Head of caudate nucleus (tissue), 42 donors: ENCODE measurements around the gene BOD1L1.

Experiments
- DNase-seq, 42 donors: peaks; one replicate each; pipeline versions ENCODE4 v3.0.0 to v3.0.0-alpha.2; 2020 to 2021; ENCODE audit warnings: mixed read lengths in 7 of 42
- intact Hi-C: fragments of 100-400 bp; cut with DNase I; formaldehyde crosslinking; loops from one replicate; pipeline ENCODE4 v1.15.0; 2022

Gene BOD1L1

DNA sequence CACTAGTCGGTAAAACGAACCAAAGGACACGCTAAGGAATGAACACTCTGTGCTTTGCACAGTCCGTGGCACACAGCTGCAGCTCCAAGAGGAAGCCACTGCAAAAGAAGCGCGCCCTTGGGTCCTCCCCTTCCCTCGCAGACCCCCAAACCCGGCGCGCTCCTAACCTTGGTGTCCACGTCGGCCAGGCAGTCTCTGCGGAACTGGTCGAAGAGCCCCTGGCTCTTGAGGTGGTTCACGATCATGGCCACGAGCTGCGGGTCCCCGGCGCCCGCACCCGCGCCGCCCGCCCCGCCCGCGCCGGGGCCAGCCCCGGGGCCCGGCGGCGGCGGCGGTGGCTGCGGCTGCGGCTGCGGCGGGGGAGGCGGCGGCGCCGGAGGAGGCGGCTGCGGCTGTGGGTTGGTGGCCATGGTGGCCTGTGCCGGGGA is 333 bp downstream of the BOD1L1 start:
- DNase-seq, result peak in 19 of 42 donors; percentile 2 to 53 (median 25)
- intact Hi-C loops, result no loop called here

GRCh38 chr4:13626492-13627177 is 890 bp downstream of the BOD1L1 start:
- intact Hi-C loops, result no loop called here
- DNase-seq, result no peak

GRCh38 chr4:13618212-13618806 is 9.2 kb downstream of the BOD1L1 start:
- intact Hi-C loops, result no loop called here
- no peak for DNase-seq

DNA sequence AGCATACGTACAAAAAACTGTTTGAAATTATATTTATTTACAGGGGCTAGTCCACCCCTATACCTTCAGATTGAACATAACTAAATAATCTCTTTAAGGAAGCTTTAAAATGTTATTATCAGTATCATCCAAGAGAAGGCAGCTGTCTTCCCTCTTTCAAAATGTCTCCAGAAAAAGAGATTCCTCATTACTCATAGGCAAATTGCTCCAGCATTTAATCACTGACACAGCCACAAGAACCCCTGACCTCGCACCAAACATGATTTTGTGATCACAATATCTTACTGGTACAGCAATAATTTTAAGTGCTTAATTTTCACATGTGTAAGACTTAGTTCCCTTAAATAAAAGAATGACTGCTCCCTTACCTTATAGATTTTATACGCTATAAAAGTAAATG is 9.7 kb downstream of the BOD1L1 start:
- no peak for DNase-seq
- intact Hi-C loops, result no loop called here

DNA sequence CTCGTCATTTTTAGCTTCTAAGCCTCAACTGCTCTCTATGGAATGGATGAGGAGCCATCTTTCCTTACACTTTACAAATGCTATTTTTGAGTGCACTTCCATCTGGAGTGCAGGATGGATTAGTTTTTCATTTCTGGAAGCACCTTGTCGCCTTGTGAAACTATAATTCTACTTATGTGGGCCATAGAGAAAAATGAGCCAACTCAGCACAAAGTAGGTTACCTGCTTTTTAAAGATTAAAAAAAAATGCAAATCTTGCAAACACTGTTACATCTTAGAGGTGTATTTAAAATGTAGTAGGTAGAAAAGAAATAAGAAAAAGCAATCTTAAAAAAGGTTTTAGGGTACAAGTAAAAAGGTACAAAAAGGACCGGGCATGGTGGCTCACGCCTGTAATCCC is 10.9 kb downstream of the BOD1L1 start:
- intact Hi-C loops, result no loop called here
- DNase-seq, result no peak

DNA sequence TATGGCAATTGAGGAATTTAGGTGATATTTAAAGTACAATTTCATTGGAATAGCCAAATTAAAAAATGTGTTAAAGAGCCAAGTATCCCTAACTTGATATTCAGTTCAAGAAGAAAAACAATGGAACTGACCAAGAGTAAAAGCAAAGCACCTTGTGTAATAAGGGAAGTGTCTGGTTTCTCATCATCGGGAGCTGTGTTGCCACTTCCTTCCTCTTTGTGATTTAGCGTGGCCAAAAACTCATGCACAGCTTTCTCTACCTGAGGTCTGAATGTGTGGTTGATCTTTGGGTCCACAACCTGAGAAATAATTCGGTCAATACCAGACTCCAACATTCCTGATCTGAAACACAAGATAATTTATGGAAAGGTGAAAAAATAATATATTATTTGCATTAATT is 12.4 kb downstream of the BOD1L1 start:
- peak in 2 of 42 donors; percentile 4 to 11 for DNase-seq
- intact Hi-C loops, result no loop called here

- intact Hi-C loops, result no loop called here
- no peak for DNase-seq
Observed at GRCh38 chr4:13612569-13612968, 15.0 kb downstream of the BOD1L1 start.

DNA sequence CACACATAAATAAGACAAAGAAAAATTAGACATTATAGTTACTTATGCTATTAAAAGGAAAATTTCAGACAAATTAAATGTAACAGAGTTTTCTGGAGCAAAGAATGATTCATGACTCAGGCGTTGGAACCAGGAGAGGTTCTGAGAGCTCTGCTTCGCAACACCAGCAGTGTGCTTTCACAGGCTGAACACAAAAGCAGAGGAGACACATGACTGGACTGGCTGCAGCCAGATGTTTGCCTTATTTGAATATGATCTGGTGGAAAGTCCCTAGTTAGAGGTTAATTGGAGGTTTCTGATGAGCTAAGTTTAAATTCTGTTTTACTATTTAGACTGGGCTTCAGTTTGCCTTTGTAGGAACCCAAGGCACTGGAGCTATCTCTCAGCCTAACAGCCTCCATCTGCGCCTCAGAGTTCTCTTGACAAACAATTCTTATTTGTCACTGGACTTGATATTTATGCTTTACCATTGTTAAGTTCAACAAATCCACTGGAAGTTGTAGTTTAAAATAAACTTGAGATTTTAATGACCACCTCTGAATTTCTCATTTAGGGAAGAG is 16.2 kb downstream of the BOD1L1 start:
- intact Hi-C loops, result no loop called here
- peak in 1 of 42 donors; percentile 12 for DNase-seq

DNA sequence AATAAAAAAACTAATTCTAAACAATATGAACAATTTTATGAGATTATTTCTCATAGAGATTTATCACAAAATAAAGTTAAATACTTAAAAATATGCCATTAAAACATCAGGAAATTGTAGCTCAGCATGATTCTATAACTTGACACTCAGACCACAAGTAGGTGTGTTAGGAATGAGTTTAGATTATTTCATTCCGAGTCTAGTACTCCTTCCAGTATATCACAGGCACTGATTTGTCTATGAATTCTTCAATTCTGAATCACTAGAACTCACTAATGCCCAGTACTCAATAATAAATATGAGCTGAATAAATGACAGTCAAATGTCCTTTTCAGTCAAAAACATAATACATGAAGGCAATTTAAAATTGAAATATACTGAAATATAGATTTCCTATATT is 22.2 kb downstream of the BOD1L1 start:
- intact Hi-C loops, result no loop called here
- DNase-seq, result no peak

GRCh38 chr4:13601848-13602247 is 25.7 kb downstream of the BOD1L1 start:
- DNase-seq, result no peak

GRCh38 chr4:13601048-13601447 is 26.5 kb downstream of the BOD1L1 start:
- peak in 5 of 42 donors; percentile 9 to 46 (median 24) for DNase-seq
- intact Hi-C loops, result no loop called here

More at GRCh38 chr4:13601848-13602247, 25.7 kb downstream of the BOD1L1 start:
- intact Hi-C loops, result no loop called here

DNA sequence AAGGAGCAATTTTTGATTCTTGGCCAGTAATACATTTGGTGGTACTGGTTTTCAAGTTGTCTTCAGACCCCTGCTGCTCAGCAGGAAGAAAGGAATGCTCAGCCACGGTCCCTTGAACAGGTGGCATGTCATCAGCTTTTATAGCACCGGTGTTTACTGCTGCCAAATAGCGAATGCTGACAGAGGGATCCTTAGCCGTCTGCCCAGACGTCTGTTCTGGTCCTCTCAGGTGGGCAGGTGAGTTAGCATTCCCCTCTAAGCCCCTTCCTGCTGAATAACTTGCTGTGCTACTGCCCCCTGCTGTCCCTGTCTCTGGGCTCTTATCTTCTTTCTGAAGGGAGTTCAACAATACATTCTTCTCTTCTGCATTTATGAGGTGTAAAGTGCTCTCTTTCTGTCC is 28.4 kb downstream of the BOD1L1 start:
- intact Hi-C loops, result no loop called here
- DNase-seq, result no peak

- DNase-seq, result no peak
- intact Hi-C loops, result no loop called here
Observed at GRCh38 chr4:13597604-13598003, 29.9 kb downstream of the BOD1L1 start.

- intact Hi-C loops, result no loop called here
- DNase-seq, result no peak
Observed at GRCh38 chr4:13597141-13597540, 30.4 kb downstream of the BOD1L1 start.

GRCh38 chr4:13592220-13592619 is 35.3 kb downstream of the BOD1L1 start:
- intact Hi-C loops, result no loop called here
- no peak for DNase-seq

DNA sequence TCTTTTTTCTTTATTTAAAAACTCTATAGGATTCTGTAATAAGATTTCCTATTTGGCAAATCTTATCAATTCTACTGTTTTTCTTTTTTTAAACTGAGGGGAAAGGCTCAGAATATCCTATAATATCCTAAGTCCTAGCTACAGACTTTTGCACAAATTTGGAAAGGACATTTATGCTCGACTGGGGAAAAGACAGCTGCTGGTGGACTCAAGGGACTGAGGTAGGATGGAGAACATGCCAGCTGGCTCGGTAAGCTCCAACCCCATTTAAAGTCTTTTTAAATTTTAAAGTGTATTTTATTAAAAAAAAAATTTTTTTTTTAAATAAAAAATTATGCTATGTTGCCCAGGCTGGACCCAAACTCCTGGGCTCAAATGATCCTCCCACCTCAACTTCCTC is 36.8 kb downstream of the BOD1L1 start:
- intact Hi-C loops, result no loop called here
- DNase-seq, result no peak

- DNase-seq, result no peak
- intact Hi-C loops, result no loop called here
Observed at GRCh38 chr4:13588954-13589353, 38.6 kb downstream of the BOD1L1 start.

- intact Hi-C loops, result no loop called here
- no peak for DNase-seq
Observed at GRCh38 chr4:13584481-13584880, 43.0 kb downstream of the BOD1L1 start.

GRCh38 chr4:13580036-13580435 is 47.5 kb downstream of the BOD1L1 start:
- no peak for DNase-seq
- intact Hi-C loops, result no loop called here

- intact Hi-C loops, result no loop called here
- no peak for DNase-seq
Observed at GRCh38 chr4:13577660-13578059, 49.9 kb downstream of the BOD1L1 start.

DNA sequence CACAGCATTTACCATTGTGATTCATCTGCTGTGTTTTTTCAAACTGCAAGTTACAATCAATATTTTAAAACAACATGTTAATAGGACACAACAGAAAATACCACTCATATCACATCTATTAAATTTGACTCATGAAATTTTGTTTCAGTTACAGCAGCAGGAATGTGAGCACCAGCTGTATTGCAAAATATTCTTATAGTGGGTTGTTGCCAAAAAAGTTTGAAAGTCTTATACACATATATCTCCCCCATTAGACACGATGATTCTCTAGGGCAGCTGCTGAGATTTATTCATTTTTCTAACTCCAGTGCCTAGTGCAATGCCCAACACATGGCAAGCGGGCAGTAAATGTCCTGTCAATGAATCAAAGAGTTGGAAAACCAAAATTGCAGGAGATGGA is 56.6 kb downstream of the BOD1L1 start:
- intact Hi-C loops, result no loop called here
- DNase-seq, result no peak
